IMR-90 (cell line): ENCODE data around the gene ENDOV.

Source experiments
- BHLHE40 ChIP-seq: fragments of 150-350 bp; IDR thresholded peaks from 2 replicates; pipeline ENCODE4 v1.6.1; 2016; ENCODE audit warnings: mild to moderate bottlenecking, low read depth, low read length
- CTCF ChIP-seq: conservative IDR thresholded peaks from 2 replicates; pipeline ENCODE4 v1.5.1; 2012; ENCODE audit warnings: mild to moderate bottlenecking, low read depth, low read length, improper control_type of control experiment
- RAD21 ChIP-seq: IDR thresholded peaks from 2 replicates; pipeline ENCODE4 v1.6.1; 2012; ENCODE audit warnings: low read length, improper control_type of control experiment
- RCOR1 ChIP-seq: IDR thresholded peaks from 2 replicates; pipeline ENCODE4 v1.6.1; 2012; ENCODE audit warnings: mild to moderate bottlenecking, low read length, improper control_type of control experiment; ENCODE audit not compliant: insufficient replicate concordance

DNA sequence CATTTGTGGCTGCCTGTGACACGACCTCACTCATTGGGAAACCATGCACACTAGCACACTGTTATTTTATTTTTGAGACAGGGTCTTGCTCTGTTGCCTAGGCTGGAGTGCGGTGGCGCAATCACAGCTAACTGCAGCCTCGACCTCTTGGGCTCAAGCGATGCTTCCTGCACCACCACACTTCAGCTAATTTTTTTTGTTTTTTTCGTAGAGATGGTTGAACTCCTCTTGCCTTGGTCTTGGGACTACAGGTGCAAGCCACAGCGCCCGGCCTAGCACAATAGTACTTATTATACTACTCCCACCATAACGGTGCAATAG is 64.2 kb downstream of the ENDOV start:
- no peak for TF ChIP-seq RAD21
- TF ChIP-seq RCOR1: no peak
- TF ChIP-seq CTCF: no peak
- TF ChIP-seq BHLHE40: no peak
